Neural progenitor cell (in vitro differentiated cells): ENCODE data around the gene PCLO. TPM values are rescaled to one million over a fixed set of nuclear protein-coding genes. Genes with fewer than 3 reads are reported as not detected.
"Not testable (repeated sequence)": the region's sequence is repeated elsewhere in the genome, so short reads cannot be mapped to it uniquely, and the experiment has no call there.

Experiments
- DNase-seq: peaks from one replicate; pipeline ENCODE4 v3.0.0-alpha.2; 2016; ENCODE audit warnings: low spot score
- H2AFZ ChIP-seq: fragments of 200-600 bp; sonication (generic); replicated peaks from 2 replicates; pipeline ENCODE4 v1.6.1; 2016; ENCODE audit warnings: antibody characterized with exemption
- H3F3A ChIP-seq: fragments of 200-600 bp; sonication (generic); 2 replicates; pipeline ENCODE4 v1.6.1; 2016; ENCODE audit warnings: antibody characterized with exemption, low read depth
- H3K27ac ChIP-seq: fragments of 200-600 bp; sonication (generic); 2 replicates; pipeline ENCODE4 v1.5.1; 2016; ENCODE audit warnings: mild to moderate bottlenecking
- H3K27me3 ChIP-seq: fragments of 200-600 bp; sonication (generic); 2 replicates; pipeline ENCODE4 v1.6.1; 2016; ENCODE audit warnings: mild to moderate bottlenecking, moderate library complexity
- H3K36me3 ChIP-seq: fragments of 200-600 bp; sonication (generic); 2 replicates; pipeline ENCODE4 v1.5.1; 2016
- H3K4me1 ChIP-seq: fragments of 200-600 bp; sonication (generic); 2 replicates; pipeline ENCODE4 v1.6.1; 2016; ENCODE audit warnings: mixed run types
- H3K4me2 ChIP-seq: fragments of 200-600 bp; sonication (generic); 2 replicates; pipeline ENCODE4 v1.6.1; 2016
- H3K4me3 ChIP-seq: fragments of 200-600 bp; sonication (generic); 2 replicates; pipeline ENCODE4 v1.5.1; 2016
- H3K79me2 ChIP-seq: fragments of 200-600 bp; sonication (generic); 2 replicates; pipeline ENCODE4 v1.6.1; 2016; ENCODE audit warnings: low read depth
- H3K9ac ChIP-seq: fragments of 200-600 bp; sonication (generic); 2 replicates; pipeline ENCODE4 v1.6.1; 2016
- H3K9me3 ChIP-seq: fragments of 200-600 bp; sonication (generic); 2 replicates; pipeline ENCODE4 v1.5.1; 2016; ENCODE audit warnings: low read depth
- H4K20me1 ChIP-seq: fragments of 200-600 bp; sonication (generic); 2 replicates; pipeline ENCODE4 v1.6.1; 2016; ENCODE audit warnings: low read depth
- H3K27ac Mint-ChIP-seq: 3 replicates; pipeline ENCODE4 v1.8.0; 2021; ENCODE audit warnings: mixed read lengths
- H3K27me3 Mint-ChIP-seq: 2 replicates; pipeline ENCODE4 v1.8.0; 2022; ENCODE audit warnings: low read depth, mild to moderate bottlenecking, inconsistent platforms, moderate library complexity, mixed read lengths; ENCODE audit not compliant: insufficient read depth
- H3K36me3 Mint-ChIP-seq: 3 replicates; pipeline ENCODE4 v1.8.0; 2021; ENCODE audit warnings: mixed read lengths
- H3K4me1 Mint-ChIP-seq: 3 replicates; pipeline ENCODE4 v1.8.0; 2021; ENCODE audit warnings: mixed read lengths
- H3K4me3 Mint-ChIP-seq: 3 replicates; pipeline ENCODE4 v1.8.0; 2021; ENCODE audit warnings: mild to moderate bottlenecking, moderate library complexity, mixed read lengths
- H3K9me3 Mint-ChIP-seq: 3 replicates; pipeline ENCODE4 v1.8.0; 2020; ENCODE audit warnings: mixed read lengths
- CTCF ChIP-seq: fragments of 200-600 bp; sonication (generic); IDR thresholded peaks from 2 replicates; pipeline ENCODE4 v1.5.1; 2017; ENCODE audit warnings: antibody characterized with exemption, mild to moderate bottlenecking
- EZH2 ChIP-seq: fragments of 200-600 bp; sonication (generic); IDR thresholded peaks from 2 replicates; pipeline ENCODE4 v1.6.1; 2017; ENCODE audit warnings: antibody characterized with exemption, mild to moderate bottlenecking, moderate library complexity
- EZH2phosphoT487 ChIP-seq: fragments of 200-600 bp; sonication (generic); IDR thresholded peaks from 2 replicates; pipeline ENCODE4 v1.6.1; 2017; ENCODE audit warnings: antibody characterized with exemption
- total RNA-seq: library from RNA; depleted of rRNA; stranded (reverse); fragments of >200 nt; gene quantifications from 2 replicates; pipeline ENCODE4 v1.2.3, GENCODE V29; 2015; ENCODE audit warnings: low replicate concordance

The PCLO gene
- total RNA-seq, 1 donor from 2014 or later = 2.0 TPM

- Histone ChIP-seq H3K36me3 (no peaks in the 10 kb centered on the region), H3K4me2 (no peak overlapping the region), H2AFZ (no peak overlapping the region), H3K27ac (no peak overlapping the region), H3K9ac (no peak overlapping the region), H3K79me2 (no peaks in the 10 kb centered on the region), H3F3A (no peaks in the 10 kb centered on the region), H3K4me3 (no peak overlapping the region), H3K27me3 (no peaks in the 10 kb centered on the region), H3K9me3 (no peaks in the 10 kb centered on the region), H4K20me1 (no peaks in the 10 kb centered on the region), H3K4me1 (no peaks in the 10 kb centered on the region)
- Mint-ChIP-seq H3K27ac (no peak overlapping the region), H3K4me3 (no peak overlapping the region), H3K27me3 (no peaks in the 10 kb centered on the region), H3K4me1 (no peaks in the 10 kb centered on the region), H3K36me3 (no peaks in the 10 kb centered on the region), H3K9me3 (no peaks in the 10 kb centered on the region)
- no peak for TF ChIP-seq EZH2
- TF ChIP-seq EZH2phosphoT487 = no peak
- TF ChIP-seq CTCF = no peak
- DNase-seq = no peak
These were observed 257.8 kb downstream of the PCLO start for GRCh38 chr7:82904871-82905270.

DNA sequence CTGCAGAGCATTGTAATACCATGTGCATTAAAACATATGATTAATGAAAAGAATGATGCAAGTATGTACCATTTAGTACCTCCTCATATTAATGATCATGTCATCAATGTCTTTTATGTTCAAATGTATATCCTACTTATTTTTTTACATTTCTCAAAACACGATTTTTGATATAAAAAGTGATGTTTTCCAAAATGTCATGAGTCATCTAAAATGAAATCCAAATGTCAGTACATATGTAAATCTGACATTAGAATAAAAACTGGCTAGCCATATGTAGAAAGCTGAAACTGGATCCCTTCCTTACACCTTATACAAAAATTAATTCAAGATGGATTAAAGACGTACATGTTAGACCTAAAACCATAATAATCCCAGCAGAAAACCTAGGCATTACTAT lies 261.6 kb downstream of the PCLO start:
- not testable (repeated sequence) for H3K4me1 Mint-ChIP-seq, DNase-seq, H4K20me1 ChIP-seq, H3K4me1 ChIP-seq, H3K4me3 Mint-ChIP-seq, H3K27me3 Mint-ChIP-seq, H3K27ac Mint-ChIP-seq, H3K4me3 ChIP-seq, H3K9me3 ChIP-seq, H3K27me3 ChIP-seq, H3K4me2 ChIP-seq, H2AFZ ChIP-seq, H3K27ac ChIP-seq, H3K36me3 Mint-ChIP-seq, H3K9ac ChIP-seq, H3K79me2 ChIP-seq, H3F3A ChIP-seq, H3K9me3 Mint-ChIP-seq, H3K36me3 ChIP-seq

DNA sequence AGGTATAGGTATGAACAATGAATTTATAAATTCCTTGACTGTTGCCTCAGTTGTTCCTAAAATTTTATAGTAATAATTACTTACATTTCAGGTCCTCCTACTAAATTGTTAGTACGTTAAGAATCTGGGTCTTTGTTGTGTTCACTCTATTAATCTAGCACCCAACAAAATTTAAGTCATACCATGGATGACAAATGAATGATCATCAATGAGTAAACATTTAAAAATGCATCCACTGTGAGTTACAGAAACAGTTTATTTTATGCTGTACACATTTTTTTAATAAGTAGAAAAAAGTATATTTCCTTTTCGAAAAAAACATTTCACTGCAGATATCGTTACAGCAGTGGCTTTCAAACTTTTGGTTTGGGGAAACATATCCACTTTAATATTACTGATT lies 265.2 kb downstream of the PCLO start:
- TF ChIP-seq EZH2phosphoT487 (no peak), CTCF (no peak), EZH2 (no peak)
- Histone ChIP-seq H3K4me3 (no peak overlapping the region), H3K9me3 (no peaks in the 10 kb centered on the region), H3K27me3 (no peaks in the 10 kb centered on the region), H3F3A (no peaks in the 10 kb centered on the region), H4K20me1 (no peaks in the 10 kb centered on the region), H3K4me1 (no peaks in the 10 kb centered on the region), H3K9ac (no peak overlapping the region), H3K27ac (no peak overlapping the region), H3K4me2 (no peak overlapping the region), H3K36me3 (no peaks in the 10 kb centered on the region), H3K79me2 (no peaks in the 10 kb centered on the region), H2AFZ (no peak overlapping the region)
- Mint-ChIP-seq H3K27ac (no peak overlapping the region), H3K4me3 (no peak overlapping the region), H3K9me3 (no peaks in the 10 kb centered on the region), H3K36me3 (no peaks in the 10 kb centered on the region), H3K27me3 (no peaks in the 10 kb centered on the region), H3K4me1 (no peaks in the 10 kb centered on the region)
- DNase-seq = no peak

GRCh38 chr7:82894341-82894740 lies 268.3 kb downstream of the PCLO start:
- H2AFZ ChIP-seq, H3K4me3 Mint-ChIP-seq, H3K9me3 ChIP-seq, DNase-seq, H3K27me3 Mint-ChIP-seq, H3K79me2 ChIP-seq, H3K27ac ChIP-seq, H3K4me3 ChIP-seq, H3F3A ChIP-seq, H3K27ac Mint-ChIP-seq, H3K36me3 Mint-ChIP-seq, H4K20me1 ChIP-seq, H3K9ac ChIP-seq, H3K36me3 ChIP-seq, H3K4me1 ChIP-seq, H3K4me2 ChIP-seq, H3K9me3 Mint-ChIP-seq, H3K27me3 ChIP-seq, H3K4me1 Mint-ChIP-seq: not testable (repeated sequence)
